Fibroblast of peridontal ligament (primary cell): ENCODE results near the gene NSG1.
"Not testable (repeated sequence)": the region's sequence is repeated elsewhere in the genome, so short reads cannot be mapped to it uniquely, and the experiment has no call there.

Experiments
- DNase-seq: peaks from one replicate; pipeline ENCODE4 v3.0.0-alpha.2; 2010; ENCODE audit errors: extremely low read depth

NSG1 gene

GRCh38 chr4:4386736-4387392, at the start of gene NSG1:
TSS of gene NSG1 (plus strand) at chr4:4387102. CDS start at chr4:4387630, 528 bp downstream.
- peak; percentile 7 for DNase-seq

- peak; percentile 5 for DNase-seq
These were observed 48.5 kb upstream of the NSG1 start for GRCh38 chr4:4338210-4339001.

- DNase-seq = peak; percentile 15
These were observed 47.3 kb upstream of the NSG1 start for GRCh38 chr4:4339504-4340085.

GRCh38 chr4:4341861-4342650, 44.8 kb upstream of the NSG1 start:
- no peak for DNase-seq

- no peak for DNase-seq
These were observed 43.9 kb upstream of the NSG1 start for GRCh38 chr4:4343038-4343437.

GRCh38 chr4:4344915-4345527, 41.9 kb upstream of the NSG1 start:
- DNase-seq = no peak

GRCh38 chr4:4347585-4347984, 39.3 kb upstream of the NSG1 start:
- no peak for DNase-seq

- not testable (repeated sequence) for DNase-seq
These were observed 38.3 kb upstream of the NSG1 start for GRCh38 chr4:4348585-4348984.

GRCh38 chr4:4349867-4350266, 37.0 kb upstream of the NSG1 start:
- no peak for DNase-seq

- DNase-seq = no peak
These were observed 36.0 kb upstream of the NSG1 start for GRCh38 chr4:4350909-4351308.

GRCh38 chr4:4355302-4355701, 31.6 kb upstream of the NSG1 start:
- no peak for DNase-seq

GRCh38 chr4:4356106-4357041, 30.5 kb upstream of the NSG1 start:
- DNase-seq = no peak

GRCh38 chr4:4358093-4358854, 28.6 kb upstream of the NSG1 start:
- no peak for DNase-seq

GRCh38 chr4:4361883-4362282, 25.0 kb upstream of the NSG1 start:
- no peak for DNase-seq

- peak; percentile 30 for DNase-seq
These were observed 23.8 kb upstream of the NSG1 start for GRCh38 chr4:4362991-4363697.

GRCh38 chr4:4364061-4364460, 22.8 kb upstream of the NSG1 start:
- DNase-seq = no peak

GRCh38 chr4:4364486-4365208, 22.3 kb upstream of the NSG1 start:
- no peak for DNase-seq

GRCh38 chr4:4368809-4369580, 17.9 kb upstream of the NSG1 start:
- no peak for DNase-seq
